Upper lobe of left lung (tissue), 4 donors: ENCODE measurements around the gene KCNK6.
A peak's percentile ranks its signal among the peaks of the same experiment; 100 is the strongest.

Experiments
- POLR2AphosphoS5 ChIP-seq, 2 donors: sonication (generic); formaldehyde crosslinking; IDR thresholded peaks; one replicate each; pipeline ENCODE4 v1.5.1; 2017; ENCODE audit warnings: antibody characterized with exemption in 2 of 2
- TF ChIP-seq, protein P1 (sequence below), 6 experiments: fragments of 450-650 bp in 4 of 6; fragments of 200-600 bp in 2 of 6; sonication (generic) in 2 of 6; IDR thresholded peaks; one replicate each; pipeline ENCODE4 v1.5.1; 2016 to 2019; ENCODE audit warnings: antibody characterized with exemption in 6 of 6

DNA sequence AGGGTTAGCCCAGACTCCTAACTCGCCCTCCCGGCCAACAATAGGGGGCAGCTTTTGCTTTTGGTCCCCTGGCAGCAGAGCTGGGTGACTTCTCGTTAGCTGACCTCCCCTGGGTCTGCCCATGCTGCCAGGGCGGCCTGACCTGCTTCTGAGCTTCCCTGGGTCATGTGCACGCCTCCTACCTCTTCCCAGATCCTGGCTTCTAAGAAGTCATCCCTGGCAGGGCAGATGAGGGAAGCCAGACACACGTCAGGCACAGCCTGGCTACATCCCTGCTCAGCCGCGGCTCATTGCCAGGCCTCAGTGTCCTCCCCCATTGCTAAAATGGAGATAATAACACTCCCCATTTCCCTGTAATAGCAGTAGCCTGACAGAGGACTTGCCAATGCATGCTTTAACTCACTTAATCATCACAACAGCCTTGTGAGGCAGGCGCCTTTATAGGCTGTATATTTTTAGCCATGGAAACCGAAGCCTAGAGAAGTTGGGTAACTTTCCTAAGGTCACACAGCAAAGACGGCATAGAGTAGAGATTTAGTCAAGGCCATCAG, 2.1 kb downstream of the KCNK6 start:
- TF ChIP-seq, protein P1, sequence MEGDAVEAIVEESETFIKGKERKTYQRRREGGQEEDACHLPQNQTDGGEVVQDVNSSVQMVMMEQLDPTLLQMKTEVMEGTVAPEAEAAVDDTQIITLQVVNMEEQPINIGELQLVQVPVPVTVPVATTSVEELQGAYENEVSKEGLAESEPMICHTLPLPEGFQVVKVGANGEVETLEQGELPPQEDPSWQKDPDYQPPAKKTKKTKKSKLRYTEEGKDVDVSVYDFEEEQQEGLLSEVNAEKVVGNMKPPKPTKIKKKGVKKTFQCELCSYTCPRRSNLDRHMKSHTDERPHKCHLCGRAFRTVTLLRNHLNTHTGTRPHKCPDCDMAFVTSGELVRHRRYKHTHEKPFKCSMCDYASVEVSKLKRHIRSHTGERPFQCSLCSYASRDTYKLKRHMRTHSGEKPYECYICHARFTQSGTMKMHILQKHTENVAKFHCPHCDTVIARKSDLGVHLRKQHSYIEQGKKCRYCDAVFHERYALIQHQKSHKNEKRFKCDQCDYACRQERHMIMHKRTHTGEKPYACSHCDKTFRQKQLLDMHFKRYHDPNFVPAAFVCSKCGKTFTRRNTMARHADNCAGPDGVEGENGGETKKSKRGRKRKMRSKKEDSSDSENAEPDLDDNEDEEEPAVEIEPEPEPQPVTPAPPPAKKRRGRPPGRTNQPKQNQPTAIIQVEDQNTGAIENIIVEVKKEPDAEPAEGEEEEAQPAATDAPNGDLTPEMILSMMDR (IDR thresholded peaks at IDR 0.05): no peak
- peak in 1 of 2 donors; percentile 20 for TF ChIP-seq POLR2AphosphoS5 (IDR thresholded peaks at IDR 0.05)
